GM23248 (cell line): ENCODE measurements around the gene GAS7. TPM values are rescaled to one million over a fixed set of nuclear protein-coding genes. Genes with fewer than 3 reads are reported as not detected.
A peak's percentile ranks its signal among the peaks of the same experiment; 100 is the strongest.

Source experiments
- DNase-seq: peaks from one replicate; pipeline ENCODE4 v3.0.0-alpha.2; 2015
- H2AFZ ChIP-seq: fragments of 200-600 bp; sonication (generic); 2 replicates; pipeline ENCODE4 v1.6.1; 2016; ENCODE audit warnings: antibody characterized with exemption
- H3F3A ChIP-seq: fragments of 200-600 bp; sonication (generic); 2 replicates; pipeline ENCODE4 v1.6.1; 2016; ENCODE audit warnings: mild to moderate bottlenecking, antibody characterized with exemption, mixed run types; ENCODE audit not compliant: insufficient read depth
- H3K27ac ChIP-seq: fragments of 200-600 bp; sonication (generic); 2 replicates; pipeline ENCODE4 v1.5.1; 2016; ENCODE audit warnings: mild to moderate bottlenecking
- H3K27me3 ChIP-seq: fragments of 200-600 bp; sonication (generic); replicated peaks from 2 replicates; pipeline ENCODE4 v1.6.1; 2016; ENCODE audit warnings: mild to moderate bottlenecking; ENCODE audit not compliant: insufficient read depth
- H3K36me3 ChIP-seq: fragments of 200-600 bp; sonication (generic); 2 replicates; pipeline ENCODE4 v1.6.1; 2016; ENCODE audit warnings: low read depth, mild to moderate bottlenecking
- H3K4me1 ChIP-seq: fragments of 200-600 bp; sonication (generic); 2 replicates; pipeline ENCODE4 v1.6.1; 2016; ENCODE audit warnings: mild to moderate bottlenecking; ENCODE audit not compliant: insufficient read depth
- H3K4me2 ChIP-seq: fragments of 200-600 bp; sonication (generic); one replicate; pipeline ENCODE4 v1.6.1; 2016; ENCODE audit warnings: mild to moderate bottlenecking; ENCODE audit not compliant: unreplicated experiment
- H3K4me3 ChIP-seq: fragments of 200-600 bp; sonication (generic); 2 replicates; pipeline ENCODE4 v1.5.1; 2016; ENCODE audit warnings: mild to moderate bottlenecking
- H3K79me2 ChIP-seq: fragments of 200-600 bp; sonication (generic); 2 replicates; pipeline ENCODE4 v1.6.1; 2016; ENCODE audit warnings: mild to moderate bottlenecking; ENCODE audit not compliant: insufficient read depth
- H3K9ac ChIP-seq: fragments of 200-600 bp; sonication (generic); 2 replicates; pipeline ENCODE4 v1.6.1; 2016; ENCODE audit warnings: mild to moderate bottlenecking
- H3K9me2 ChIP-seq: fragments of 200-600 bp; sonication (generic); 2 replicates; pipeline ENCODE4 v1.6.1; 2016; ENCODE audit warnings: mixed run types, mild to moderate bottlenecking, moderate library complexity; ENCODE audit not compliant: insufficient read depth
- H3K9me3 ChIP-seq: fragments of 200-600 bp; sonication (generic); one replicate; pipeline ENCODE4 v1.6.1; 2017; ENCODE audit warnings: low read depth
- H4K20me1 ChIP-seq: fragments of 200-600 bp; sonication (generic); 2 replicates; pipeline ENCODE4 v1.6.0; 2016; ENCODE audit not compliant: insufficient read depth
- EZH2 ChIP-seq: fragments of 200-600 bp; sonication (generic); IDR thresholded peaks from 2 replicates; pipeline ENCODE4 v1.6.1; 2018; ENCODE audit warnings: antibody characterized with exemption, mild to moderate bottlenecking; ENCODE audit not compliant: insufficient read depth, poor library complexity, severe bottlenecking
- EZH2phosphoT487 ChIP-seq: fragments of 200-600 bp; sonication (generic); IDR thresholded peaks from 2 replicates; pipeline ENCODE4 v1.6.1; 2018; ENCODE audit warnings: antibody characterized with exemption, moderate library complexity, mild to moderate bottlenecking, low read depth; ENCODE audit not compliant: insufficient read depth
- WGBS, 2 experiments: methylation state at CpG; one replicate each; pipeline ENCODE4 v1.1.6; 2015 to 2017; ENCODE audit warnings: low lambda C conversion rate in 2 of 2, low coverage in 1 of 2; ENCODE audit errors: missing lambda C conversion rate in 2 of 2; 5-methylcytosine and 5-hydroxymethylcytosine counted together
- in situ Hi-C: fragments of 300-500 bp; cut with MboI; formaldehyde crosslinking; loops from 2 replicates; pipeline ENCODE4 v1.15.0; 2020
- polyA plus RNA-seq: library from polyadenylated mRNA; unstranded; fragments of >200 nt; fragmentation: Nextera tagmentation; extraction: Ambion mirVana; gene quantifications from 2 replicates; pipeline ENCODE4 v1.2.1, GENCODE V29; 2016
- total RNA-seq: library from RNA; depleted of rRNA; stranded (reverse); fragments of >200 nt; shearing (Covaris generic); gene quantifications from 2 replicates; pipeline ENCODE4 v1.2.3, GENCODE V29; 2014

Gene GAS7
- total and polyA plus RNA-seq, 2 experiments from 2014 or later = 6.7 to 13.4 TPM

DNA sequence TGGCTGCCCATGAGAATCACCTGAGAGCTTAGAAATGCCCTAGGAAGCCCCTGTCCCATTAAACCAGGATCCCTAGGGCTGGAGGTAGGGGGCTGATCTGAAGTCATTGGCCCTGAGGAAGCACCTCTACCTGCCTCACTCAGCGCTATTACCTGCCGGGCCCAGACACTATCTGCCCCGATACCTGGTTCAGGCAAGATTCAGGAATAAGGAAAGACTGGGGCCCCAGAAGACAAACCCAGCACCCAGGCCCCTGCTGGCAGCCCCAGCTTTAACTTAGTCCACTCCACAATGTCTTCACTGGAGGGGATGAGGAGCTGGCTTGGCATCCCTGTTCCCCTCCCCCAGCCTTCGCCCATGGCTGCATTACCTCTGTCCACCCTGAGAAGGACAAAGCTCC lies 126.3 kb downstream of the GAS7 start:
- DNase-seq = no peak
- Histone ChIP-seq H2AFZ (no peak overlapping the region), H3K4me1 (0 out of 2 replicates have a peak, but pooled peaks cover 3% of the 10 kb centered on the region), H3K9ac (no peak overlapping the region), H3F3A (no peaks in the 10 kb centered on the region), H3K79me2 (peaks cover 24% of the 10 kb centered on the region), H3K27me3 (no peaks in the 10 kb centered on the region), H3K36me3 (no peaks in the 10 kb centered on the region), H3K27ac (no peak overlapping the region), H3K9me2 (no peaks in the 10 kb centered on the region), H3K4me2 (no peak overlapping the region), H3K4me3 (no peak overlapping the region), H4K20me1 (no peaks in the 10 kb centered on the region), H3K9me3 (no peaks in the 10 kb centered on the region)
- in situ Hi-C loops = no loop called here
- TF ChIP-seq EZH2 (no peak), EZH2phosphoT487 (no peak)
- WGBS, 2 experiments = 98 to 99% methylated on average over 4 of the region's 4 CpGs

- Histone ChIP-seq H3K9ac (no peak overlapping the region), H2AFZ (no peak overlapping the region), H3K79me2 (peaks cover 18% of the 10 kb centered on the region), H3K4me3 (no peak overlapping the region), H3K9me3 (no peaks in the 10 kb centered on the region), H3K27ac (no peak overlapping the region; the same call in 1 of the 2 replicates), H4K20me1 (no peaks in the 10 kb centered on the region), H3K9me2 (no peaks in the 10 kb centered on the region), H3K4me2 (no peak overlapping the region), H3K4me1 (0 out of 2 replicates have a peak, but pooled peaks cover 3% of the 10 kb centered on the region), H3K27me3 (no peaks in the 10 kb centered on the region), H3K36me3 (no peaks in the 10 kb centered on the region), H3F3A (no peaks in the 10 kb centered on the region)
- 74 to 78% methylated on average over 6 of the region's 6 CpGs for WGBS, 2 experiments
- peak; percentile 77 for DNase-seq
- TF ChIP-seq EZH2phosphoT487 (no peak), EZH2 (no peak)
- in situ Hi-C loops = no loop called here
Measured at GRCh38 chr17:10071141-10071540, 127.3 kb downstream of the GAS7 start.

DNA sequence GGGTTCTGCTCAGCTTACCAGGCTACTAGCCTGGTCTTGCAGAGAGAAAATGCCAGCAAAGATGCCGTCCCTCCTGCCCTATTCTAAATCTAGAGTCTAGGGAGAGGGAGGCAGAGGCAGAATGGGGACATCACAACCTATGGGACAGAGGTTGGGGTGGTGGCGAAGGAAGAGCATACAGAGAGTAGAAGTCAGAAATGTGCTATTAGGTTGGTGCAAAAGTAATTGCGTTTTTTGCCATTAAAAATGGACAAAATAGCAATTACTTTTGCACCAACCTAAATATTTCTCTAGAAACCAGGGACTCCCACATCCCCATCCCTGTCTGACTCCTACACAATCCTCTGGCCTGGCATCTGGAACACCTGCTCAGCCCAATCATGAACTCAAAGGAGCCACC lies 127.7 kb downstream of the GAS7 start:
- H2AFZ ChIP-seq = no peak overlapping the region
- H3K27ac ChIP-seq = no peak overlapping the region
- H3K4me1 ChIP-seq = 0 out of 2 replicates have a peak, but pooled peaks cover 3% of the 10 kb centered on the region
- no peak overlapping the region for H3K4me3 ChIP-seq
- in situ Hi-C loops = no loop called here
- DNase-seq = no peak
- H3K79me2 ChIP-seq = peaks cover 18% of the 10 kb centered on the region
- no peak for TF ChIP-seq EZH2phosphoT487
- TF ChIP-seq EZH2 = no peak
- no peak overlapping the region for H3K9ac ChIP-seq
- H3F3A ChIP-seq = no peaks in the 10 kb centered on the region
- no peaks in the 10 kb centered on the region for H4K20me1 ChIP-seq
- no peaks in the 10 kb centered on the region for H3K9me2 ChIP-seq
- H3K4me2 ChIP-seq = no peak overlapping the region
- H3K9me3 ChIP-seq = no peaks in the 10 kb centered on the region
- H3K36me3 ChIP-seq = no peaks in the 10 kb centered on the region
- no peaks in the 10 kb centered on the region for H3K27me3 ChIP-seq
- WGBS, 2 experiments = 73 to 79% methylated on average over 3 of the region's 3 CpGs

DNA sequence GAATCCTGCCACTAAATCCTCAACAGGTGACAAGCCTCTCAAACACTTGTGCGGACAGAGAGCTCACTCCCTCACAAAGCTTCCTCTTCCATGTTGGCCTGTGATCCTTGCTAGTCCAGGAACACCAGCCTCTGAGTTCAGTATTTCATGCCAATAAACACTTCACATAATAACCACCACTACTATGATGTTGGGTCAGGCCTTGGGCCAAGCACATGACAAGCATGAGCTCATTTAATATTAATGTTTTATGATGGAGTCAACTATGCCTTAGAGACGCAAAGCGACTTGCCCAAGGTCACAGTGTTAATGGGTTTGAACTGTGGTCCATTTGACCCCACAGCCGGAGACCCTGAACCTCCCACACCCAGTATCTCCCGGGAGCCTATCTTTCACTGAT lies 129.1 kb downstream of the GAS7 start:
- H3K36me3 ChIP-seq = no peaks in the 10 kb centered on the region
- H3K9ac ChIP-seq = no peak overlapping the region
- no peak overlapping the region for H3K27ac ChIP-seq
- in situ Hi-C loops = no loop called here
- DNase-seq = peak; percentile 24
- peaks cover 11% of the 10 kb centered on the region for H3K79me2 ChIP-seq
- no peak overlapping the region for H3K4me3 ChIP-seq
- no peaks in the 10 kb centered on the region for H3K27me3 ChIP-seq
- TF ChIP-seq EZH2 (no peak), EZH2phosphoT487 (no peak)
- 0 out of 2 replicates have a peak, but pooled peaks cover 3% of the 10 kb centered on the region for H3K4me1 ChIP-seq
- no peak overlapping the region for H2AFZ ChIP-seq
- no peaks in the 10 kb centered on the region for H3K9me2 ChIP-seq
- H3K9me3 ChIP-seq = no peaks in the 10 kb centered on the region
- no peak overlapping the region for H3K4me2 ChIP-seq
- 61 to 65% methylated on average over 5 of the region's 5 CpGs for WGBS, 2 experiments
- H4K20me1 ChIP-seq = no peaks in the 10 kb centered on the region
- no peaks in the 10 kb centered on the region for H3F3A ChIP-seq
